HG03280 (cell line): ENCODE measurements around the gene BTG4.
A peak's percentile ranks its signal among the peaks of the same experiment; 100 is the strongest.

Source experiments
- ATAC-seq: cut with Tn5 transposase; IDR thresholded peaks from one replicate; pipeline ENCODE4 v1.9.1; 2021; ENCODE audit warnings: mild to moderate bottlenecking, moderate library complexity; ENCODE audit not compliant: unreplicated experiment

The BTG4 gene

DNA sequence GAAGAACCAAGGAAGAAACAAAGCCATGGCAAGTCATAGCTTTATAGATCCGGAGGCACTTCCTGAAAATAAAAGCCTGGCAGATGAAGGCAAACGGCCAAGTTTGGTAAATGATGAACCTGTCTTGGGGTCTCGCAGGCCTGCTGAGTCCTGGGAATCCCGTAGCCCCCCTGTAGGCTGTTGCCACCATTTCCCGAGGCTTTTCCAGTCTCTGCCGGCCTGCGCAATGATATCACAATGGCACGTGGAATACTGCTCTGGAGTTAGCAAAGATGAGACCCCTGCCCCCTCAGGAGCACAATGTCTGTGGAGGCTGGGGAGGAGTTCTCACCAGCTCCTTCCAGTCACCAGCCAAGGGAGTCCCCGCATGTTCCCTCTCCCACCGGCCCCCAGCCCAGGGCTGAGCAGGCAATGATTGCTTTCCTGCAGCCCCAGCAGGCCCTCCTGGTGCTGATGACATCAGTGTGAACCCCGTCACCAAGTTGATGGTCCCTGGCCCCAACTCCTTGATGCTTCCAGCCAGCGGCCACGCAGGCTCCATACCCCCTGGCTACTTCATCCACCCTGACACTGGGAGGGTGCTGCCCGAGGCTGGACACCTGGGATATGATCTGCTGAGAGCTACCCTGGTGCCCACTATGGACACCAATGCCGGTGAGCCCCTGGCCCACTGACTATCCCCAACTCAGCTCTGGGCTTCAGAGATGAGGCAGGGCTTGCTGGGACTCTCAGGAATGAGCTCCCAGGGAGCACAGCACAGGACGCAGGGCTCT, 55.9 kb downstream of the BTG4 start:
- ATAC-seq = no peak

DNA sequence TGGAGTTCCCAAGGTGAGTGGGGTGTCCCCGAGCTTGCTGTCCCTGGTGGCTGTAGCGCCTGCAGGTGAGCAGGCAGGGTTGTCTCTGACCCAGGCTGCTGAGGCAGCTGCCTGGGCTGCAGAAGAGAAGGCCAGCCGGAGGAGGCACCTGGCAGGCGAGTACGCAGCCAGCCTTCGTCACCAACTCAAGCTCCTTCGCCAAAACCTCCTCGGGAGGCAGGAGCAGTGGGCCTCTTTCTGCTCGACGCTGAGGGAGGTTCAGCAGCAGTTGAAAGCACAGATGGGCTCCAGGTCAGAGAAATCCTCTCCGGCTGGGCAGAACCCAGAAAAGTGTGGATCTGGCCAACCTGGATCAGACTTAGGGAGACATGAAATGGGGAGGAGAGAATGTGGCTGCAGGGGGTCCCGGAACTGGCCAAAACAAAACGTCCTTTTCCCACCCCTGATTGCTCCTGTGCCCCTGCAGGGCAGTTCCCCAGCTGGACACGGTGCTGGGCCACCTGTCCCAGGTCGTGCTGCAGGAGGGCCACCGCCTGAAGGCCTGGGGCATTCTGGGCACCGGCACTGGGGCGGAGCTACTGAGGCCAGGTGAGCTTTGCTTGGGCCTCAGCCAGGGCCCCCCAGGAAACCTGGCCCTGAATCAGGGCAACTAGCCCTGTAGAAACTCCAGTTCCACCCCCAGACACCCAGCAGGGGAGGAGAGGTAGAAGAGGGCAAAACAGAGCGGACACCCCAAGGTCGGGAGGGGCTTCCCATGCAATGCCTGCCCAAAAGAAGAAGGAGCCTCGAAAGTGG, 56.7 kb downstream of the BTG4 start:
- ATAC-seq = no peak

DNA sequence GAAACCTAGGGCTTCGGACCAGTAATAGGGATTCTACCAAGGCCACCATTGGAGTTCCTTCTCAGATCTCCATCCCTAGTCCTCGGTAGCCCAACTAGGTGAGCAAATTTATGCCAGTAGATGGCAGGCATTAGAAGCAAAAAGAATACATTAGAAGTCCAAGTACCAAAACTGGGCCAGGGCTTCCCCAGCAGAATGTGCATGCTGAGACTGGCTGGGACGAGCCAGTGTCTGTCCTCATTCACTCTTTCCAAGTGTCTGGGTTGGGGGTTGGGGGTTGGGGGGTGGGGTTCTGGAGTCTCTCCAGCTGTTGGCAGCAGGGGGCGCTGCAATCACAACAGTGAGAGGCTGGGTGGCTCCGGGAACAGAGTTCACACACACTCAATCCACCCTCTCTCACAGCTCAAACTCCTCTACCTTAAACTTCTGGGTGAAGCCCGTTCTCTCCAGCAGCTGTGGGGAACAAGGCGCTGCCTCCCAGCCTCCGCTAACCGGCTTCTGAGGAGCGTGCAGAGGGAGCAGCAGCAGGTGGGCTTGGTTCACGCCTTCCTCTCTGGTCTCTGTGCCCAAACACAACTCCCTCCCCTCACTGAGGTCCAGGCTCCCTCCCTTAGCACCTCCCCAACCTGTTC, 57.5 kb downstream of the BTG4 start:
- no peak for ATAC-seq

DNA sequence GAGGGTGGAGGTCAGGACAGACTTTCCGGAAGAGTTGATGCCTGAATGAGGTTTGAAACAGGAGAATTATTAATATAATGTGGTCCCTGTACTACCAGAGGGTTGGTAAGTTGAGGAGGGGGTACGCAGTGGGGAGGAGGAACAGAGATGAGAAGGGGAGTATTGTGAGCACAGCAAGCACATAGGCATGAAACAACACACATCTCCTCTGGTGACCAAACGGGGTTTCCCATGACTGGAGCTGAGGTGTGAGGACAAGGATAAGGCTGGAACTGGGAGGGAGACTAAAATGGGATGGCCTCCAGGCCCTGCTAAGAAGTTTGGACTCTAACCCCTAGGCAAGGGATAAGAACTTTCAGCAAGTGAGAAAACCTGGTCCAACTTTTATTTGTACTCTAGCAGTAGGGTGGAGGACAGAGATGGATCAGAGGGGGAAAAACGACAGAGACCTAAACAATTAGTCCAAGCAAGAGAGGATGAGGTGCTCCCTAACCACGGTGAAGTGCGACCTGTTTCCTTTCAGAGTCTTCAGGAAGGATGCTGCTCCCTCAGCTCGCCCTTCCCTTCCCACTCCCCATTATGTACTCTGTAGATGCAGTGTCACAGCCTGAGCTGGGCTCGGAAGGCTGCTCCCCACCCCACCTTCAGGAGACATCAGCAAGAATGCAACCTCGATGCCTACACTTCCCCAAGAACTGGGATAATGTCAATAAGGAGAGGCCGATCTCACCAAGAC, 59.2 kb downstream of the BTG4 start:
- no peak for ATAC-seq

DNA sequence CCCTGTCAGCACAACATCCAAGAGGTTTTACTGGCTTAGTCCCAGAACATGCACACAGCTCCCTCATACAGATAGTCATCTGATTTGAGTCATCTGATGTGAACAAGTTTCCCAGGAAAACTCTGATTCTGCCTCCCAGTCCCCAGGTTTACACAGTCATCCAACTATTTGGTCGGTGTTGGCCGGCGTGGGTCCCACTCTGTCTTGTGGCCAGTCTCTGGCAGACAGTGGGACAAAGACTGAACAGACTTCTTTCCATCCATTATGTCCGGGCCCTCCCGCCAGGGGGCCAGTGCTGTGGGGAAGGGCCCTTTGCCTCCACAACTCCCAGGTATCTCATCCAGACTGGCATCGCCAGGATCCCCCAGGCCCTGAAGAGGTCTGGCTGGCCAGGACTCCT, 60.0 kb downstream of the BTG4 start:
- ATAC-seq = no peak

DNA sequence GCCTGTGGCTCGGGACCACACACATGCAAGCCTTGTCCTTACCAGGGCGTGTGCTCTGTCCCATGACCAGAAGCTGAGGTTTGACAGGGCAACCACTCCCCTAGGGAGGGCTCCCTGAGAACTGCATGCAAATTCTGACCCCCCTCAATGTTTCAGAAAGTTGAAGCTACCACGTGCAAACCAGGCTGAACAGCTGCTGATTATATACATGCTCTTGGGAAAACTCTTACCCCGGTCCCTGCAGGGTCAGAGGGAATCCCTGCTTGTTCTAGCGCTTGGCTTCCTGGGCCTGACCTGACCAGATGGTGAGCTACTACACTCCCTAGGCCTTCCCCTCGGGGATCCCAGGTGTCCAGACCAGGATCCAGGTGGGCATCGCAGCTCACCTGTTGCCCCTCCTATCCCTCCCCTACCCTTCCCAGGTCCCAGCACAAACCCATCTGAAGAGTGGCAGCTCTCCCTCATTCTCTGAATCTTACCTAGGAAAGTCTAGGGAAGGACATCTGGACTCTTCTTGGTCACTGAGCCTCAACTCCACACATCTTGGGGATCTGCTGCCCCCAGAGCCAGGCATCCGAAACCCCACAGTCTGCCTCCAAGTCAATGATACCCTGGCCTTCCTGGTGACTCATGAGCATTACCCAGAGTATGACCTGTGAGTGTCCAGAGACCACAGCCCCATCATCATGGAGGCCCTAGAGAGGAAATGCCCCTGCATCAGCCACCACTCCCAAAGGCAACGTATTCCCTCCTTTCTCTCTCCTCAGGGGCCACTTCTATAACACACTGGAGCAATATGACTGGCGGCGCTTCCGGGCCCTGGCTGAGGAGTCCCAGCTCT, 61.5 kb downstream of the BTG4 start:
- peak; percentile 69 for ATAC-seq

DNA sequence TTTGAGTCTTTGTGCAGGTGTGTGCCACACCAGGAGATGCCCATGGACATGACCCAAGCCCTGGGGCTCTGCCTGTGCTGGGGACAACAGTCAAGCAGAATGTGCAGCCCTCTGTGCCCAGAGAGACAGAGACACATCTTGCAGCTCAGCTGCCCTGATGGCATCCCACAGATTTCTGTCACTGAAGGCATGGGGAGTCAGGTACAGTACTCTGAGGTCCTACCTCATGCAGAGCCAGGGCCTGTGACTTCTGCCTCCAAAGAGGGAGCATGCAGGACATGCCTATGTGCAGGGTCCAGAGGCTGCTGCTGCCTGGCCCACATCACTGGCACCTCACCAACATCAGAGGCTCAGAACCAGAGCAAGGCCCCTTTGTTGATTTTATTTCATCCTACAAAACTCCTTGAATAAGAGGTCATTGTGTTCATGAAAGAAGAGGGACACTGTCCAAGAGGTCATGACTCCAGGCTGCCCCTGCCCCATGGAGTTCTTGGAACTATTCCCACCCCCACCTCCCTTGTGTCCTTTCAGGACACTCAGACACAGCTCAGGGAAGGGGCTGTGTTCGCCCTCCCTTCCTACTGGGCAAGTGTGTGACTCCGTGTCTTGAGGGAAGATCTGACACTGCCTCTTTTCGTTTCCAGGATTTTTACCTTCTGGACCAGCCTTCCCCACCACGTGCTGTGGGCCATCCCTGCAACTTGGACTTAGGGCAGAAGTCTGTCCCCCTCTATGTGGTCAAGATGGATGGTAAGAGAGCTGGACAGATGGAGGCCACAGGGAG, 62.3 kb downstream of the BTG4 start:
- ATAC-seq = no peak

DNA sequence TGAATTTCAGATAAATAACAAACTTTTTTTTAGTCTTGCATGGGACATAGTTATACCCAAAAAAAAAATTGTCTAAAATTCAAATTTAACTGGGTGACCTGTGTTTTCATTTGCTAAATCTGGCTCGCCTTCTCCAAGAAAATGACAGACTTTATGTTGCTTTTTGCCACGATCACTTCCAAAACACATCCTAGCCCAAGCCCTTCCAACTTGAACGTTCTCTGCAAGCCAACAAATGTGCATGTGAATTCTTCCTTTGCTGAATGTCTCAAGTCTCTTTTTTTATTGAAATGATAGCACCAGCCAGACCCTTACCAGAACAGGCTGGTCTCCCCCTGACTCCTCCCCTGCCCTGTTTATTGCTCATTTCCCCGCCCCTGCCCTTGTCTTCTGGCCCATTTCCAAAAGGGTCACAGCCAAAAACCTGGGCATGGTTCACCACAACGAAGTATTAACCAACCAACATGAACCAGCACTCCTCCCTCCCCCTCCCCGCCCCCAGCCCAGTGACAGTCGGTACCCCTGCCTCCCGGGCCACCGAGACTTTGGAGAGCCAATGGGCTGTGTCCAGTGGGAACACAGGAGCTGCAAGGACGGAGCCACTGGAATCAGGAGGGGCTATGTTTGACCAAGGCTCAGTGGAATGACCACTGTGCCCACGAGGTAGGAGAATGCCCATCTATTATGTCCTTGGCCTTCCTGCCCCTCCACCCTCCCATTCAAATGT, 63.2 kb downstream of the BTG4 start:
- no peak for ATAC-seq

DNA sequence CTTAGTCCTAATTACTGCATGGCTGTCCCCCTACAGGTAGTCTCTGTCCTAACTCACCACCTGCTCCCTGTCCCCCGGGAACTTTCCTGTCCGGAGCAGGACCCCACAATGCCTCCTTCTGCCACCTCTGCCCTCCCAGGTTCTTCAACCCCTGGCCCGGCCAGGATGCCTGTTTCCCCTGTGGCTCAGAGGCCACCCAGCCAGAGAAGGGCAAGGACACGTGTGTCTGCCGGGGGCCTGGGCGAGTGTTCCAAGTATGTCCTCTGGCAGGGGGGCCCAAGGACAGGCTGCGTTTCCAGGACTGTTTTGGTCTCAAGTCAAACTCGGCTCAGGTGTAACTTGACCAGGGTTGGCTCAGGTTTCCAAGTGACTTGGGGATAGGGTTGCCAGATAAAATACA, 63.8 kb downstream of the BTG4 start:
- no peak for ATAC-seq

DNA sequence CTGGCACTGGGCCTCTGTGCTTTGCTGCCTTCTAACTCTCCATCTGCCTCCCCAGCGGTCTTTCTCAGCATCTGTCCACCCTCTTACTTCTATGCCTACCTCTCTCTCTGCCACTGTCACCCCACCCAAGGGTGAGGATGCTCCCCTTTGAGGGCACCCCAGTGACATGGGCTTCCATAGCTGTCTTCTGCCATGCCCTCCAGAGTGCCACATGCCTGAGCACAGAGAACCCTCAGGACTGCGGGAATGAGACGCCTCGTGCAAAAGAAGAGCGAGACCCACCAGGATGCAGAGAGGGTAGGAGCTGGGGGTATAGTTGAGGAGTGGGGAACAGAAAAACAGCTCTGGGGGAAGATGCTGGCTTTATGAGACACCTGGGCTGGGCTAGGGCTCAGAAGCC, 64.3 kb downstream of the BTG4 start:
- ATAC-seq = no peak

DNA sequence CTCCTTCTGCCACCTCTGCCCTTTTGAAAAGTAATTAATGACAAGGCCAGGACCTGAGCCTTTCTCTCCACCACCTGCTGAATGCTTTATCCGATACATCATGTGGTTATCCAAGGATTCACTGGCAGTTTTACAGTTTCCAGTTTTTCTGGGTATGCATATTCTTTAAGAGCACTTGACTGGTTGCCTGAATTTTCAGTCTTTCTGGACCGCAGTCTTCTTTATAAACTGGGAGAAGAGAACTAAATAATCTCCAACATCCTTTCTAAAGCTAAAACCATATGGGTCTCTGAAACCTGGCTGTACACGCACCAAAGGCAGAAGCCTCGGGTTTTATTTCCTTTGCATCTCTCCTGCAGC, 65.1 kb downstream of the BTG4 start:
- no peak for ATAC-seq

DNA sequence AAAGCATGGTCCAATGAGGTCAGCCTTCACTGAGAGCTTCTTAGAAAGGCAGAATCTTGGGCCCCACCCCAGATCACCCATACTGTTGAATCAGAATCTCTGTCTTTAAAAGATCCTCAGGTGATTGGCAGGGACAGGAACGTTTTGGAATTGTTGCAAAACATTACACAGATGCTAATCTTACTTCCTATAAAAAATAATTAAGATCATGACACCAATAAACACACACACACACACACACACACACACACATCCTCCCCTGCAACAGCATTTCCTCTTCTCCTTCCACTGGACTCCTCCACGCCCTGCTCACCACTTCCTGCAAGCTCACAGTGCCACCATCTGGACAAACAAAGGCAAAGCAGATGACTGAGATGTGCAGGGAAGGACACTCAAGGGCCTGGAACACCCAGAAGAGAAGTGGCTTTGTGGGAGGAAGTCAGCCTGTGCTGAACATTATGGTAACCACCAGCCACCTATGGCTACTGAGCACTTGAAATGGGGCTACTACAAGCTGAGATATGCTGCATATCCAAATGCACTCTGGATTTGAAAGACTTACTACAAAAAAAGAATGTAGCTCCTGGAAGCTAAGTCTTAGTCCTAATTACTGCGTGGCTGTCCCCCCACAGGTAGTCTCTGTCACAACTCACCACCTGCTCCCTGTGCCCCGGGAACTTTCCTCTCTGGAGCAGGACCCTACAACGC, 65.6 kb downstream of the BTG4 start:
- peak; percentile 92 for ATAC-seq

DNA sequence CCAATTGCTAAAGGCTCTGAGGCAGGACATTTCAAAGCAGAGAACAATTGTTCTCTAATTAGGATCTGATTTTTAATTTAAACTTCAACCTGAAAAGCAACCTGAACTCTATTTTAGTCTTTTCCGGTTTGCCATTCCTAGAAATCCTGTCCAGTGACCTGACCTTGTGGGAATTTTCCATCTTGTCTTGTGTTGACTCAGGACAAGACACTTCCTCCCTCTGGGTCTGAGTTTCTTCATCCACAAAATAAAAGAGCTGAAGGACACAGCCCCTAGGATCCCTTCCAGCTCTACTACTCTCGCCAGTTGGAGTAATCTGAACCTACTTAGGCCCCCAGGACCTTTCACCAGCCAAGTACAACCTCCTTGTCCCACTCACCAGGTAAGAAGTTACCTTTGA, 66.6 kb downstream of the BTG4 start:
- ATAC-seq = no peak
